Activated CD4-positive, alpha-beta T cell treated with anti-CD3 and anti-CD28 coated beads, Interleukin-2, amount 10 ng/mL, durations not matched to agents 24 days and 14 days (primary cell): Measurements from ENCODE around the gene ALKBH3. TPM values are rescaled to one million over a fixed set of nuclear protein-coding genes. Genes with fewer than 3 reads are reported as not detected.

Source experiments
- DNase-seq: peaks from one replicate; pipeline ENCODE4 v3.0.0; 2022
- H3K27ac Mint-ChIP-seq: one replicate; pipeline ENCODE4 v1.8.0; 2022; ENCODE audit warnings: mild to moderate bottlenecking, mixed read lengths
- H3K27me3 Mint-ChIP-seq: one replicate; pipeline ENCODE4 v1.8.0; 2022; ENCODE audit warnings: mixed read lengths
- H3K36me3 Mint-ChIP-seq: one replicate; pipeline ENCODE4 v1.8.0; 2022; ENCODE audit warnings: low read depth, mild to moderate bottlenecking, mixed read lengths
- H3K4me1 Mint-ChIP-seq: one replicate; pipeline ENCODE4 v1.8.0; 2021; ENCODE audit warnings: mixed read lengths
- H3K4me3 Mint-ChIP-seq: one replicate; pipeline ENCODE4 v1.8.0; 2022; ENCODE audit warnings: mild to moderate bottlenecking, moderate library complexity, mixed read lengths
- H3K9me3 Mint-ChIP-seq: one replicate; pipeline ENCODE4 v1.8.0; 2021; ENCODE audit warnings: mixed read lengths
- intact Hi-C: fragments of 100-400 bp; cut with micrococcal nuclease; formaldehyde crosslinking; loops from one replicate; pipeline ENCODE4 v1.15.1; 2023
- total RNA-seq: library from RNA; stranded (reverse); gene quantifications from 2 replicates; pipeline ENCODE4 v1.2.3, GENCODE V29; 2022

ALKBH3 gene
- total RNA-seq, 1 donor from 2014 or later = 38.3 TPM

GRCh38 chr11:43943931-43944751, 63.5 kb downstream of the ALKBH3 start:
- DNase-seq = peak; percentile 65
- peak overlapping the region; percentile 87 for H3K4me3 Mint-ChIP-seq
- intact Hi-C loops = loop anchor here (1.0 to 10.0 kb wide), 6 partner anchors 54 to 367 kb away; partner anchors contain the start of genes ACCS and HSD17B12

GRCh38 chr11:43944761-43945311, 64.2 kb downstream of the ALKBH3 start:
- H3K4me3 Mint-ChIP-seq = peak overlapping the region; percentile 87
- H3K27me3 Mint-ChIP-seq = peaks cover 62% of the 10 kb centered on the region
- peaks cover 2% of the 10 kb centered on the region for H3K36me3 Mint-ChIP-seq
- H3K4me1 Mint-ChIP-seq = peaks cover 18% of the 10 kb centered on the region
- peak overlapping the region; percentile 28 for H3K27ac Mint-ChIP-seq
- no peaks in the 10 kb centered on the region for H3K9me3 Mint-ChIP-seq
- peak; percentile 93 for DNase-seq
- intact Hi-C loops = loop anchor here (1.0 to 10.0 kb wide), 6 partner anchors 55 to 368 kb away; partner anchors contain the start of genes ACCS and HSD17B12

More at GRCh38 chr11:43943931-43944751, 63.5 kb downstream of the ALKBH3 start:
- Mint-ChIP-seq H3K27me3 (peaks cover 62% of the 10 kb centered on the region), H3K4me1 (peaks cover 18% of the 10 kb centered on the region), H3K27ac (no peak overlapping the region), H3K9me3 (no peaks in the 10 kb centered on the region), H3K36me3 (peaks cover 2% of the 10 kb centered on the region)

- intact Hi-C loops = loop anchor here (10.0 kb wide), 1 partner anchor 262 kb away; the partner anchor contains the start of gene HSD17B12
- DNase-seq = no peak
- Mint-ChIP-seq H3K36me3 (peaks cover 2% of the 10 kb centered on the region), H3K27me3 (peaks cover 56% of the 10 kb centered on the region), H3K4me3 (no peak overlapping the region), H3K4me1 (peaks cover 14% of the 10 kb centered on the region), H3K27ac (no peak overlapping the region), H3K9me3 (no peaks in the 10 kb centered on the region)
These were observed 66.4 kb downstream of the ALKBH3 start for GRCh38 chr11:43947003-43947500.

GRCh38 chr11:43947815-43948214, 67.2 kb downstream of the ALKBH3 start:
- Mint-ChIP-seq H3K27ac (no peak overlapping the region), H3K36me3 (peaks cover 2% of the 10 kb centered on the region), H3K4me3 (no peak overlapping the region), H3K9me3 (no peaks in the 10 kb centered on the region), H3K4me1 (peaks cover 14% of the 10 kb centered on the region), H3K27me3 (peaks cover 56% of the 10 kb centered on the region)
- intact Hi-C loops = loop anchor here (10.0 kb wide), 1 partner anchor 263 kb away; the partner anchor contains the start of gene HSD17B12
- no peak for DNase-seq

- H3K9me3 Mint-ChIP-seq = no peaks in the 10 kb centered on the region
- no peak for DNase-seq
- intact Hi-C loops = loop anchor here (10.0 kb wide), 1 partner anchor 264 kb away; the partner anchor contains the start of gene HSD17B12
- no peak overlapping the region for H3K4me3 Mint-ChIP-seq
- H3K27me3 Mint-ChIP-seq = peaks cover 53% of the 10 kb centered on the region
- H3K27ac Mint-ChIP-seq = no peak overlapping the region
- H3K36me3 Mint-ChIP-seq = no peaks in the 10 kb centered on the region
- peaks cover 11% of the 10 kb centered on the region for H3K4me1 Mint-ChIP-seq
These were observed 68.0 kb downstream of the ALKBH3 start for GRCh38 chr11:43948341-43949225.

GRCh38 chr11:43950311-43950855, 69.8 kb downstream of the ALKBH3 start:
- H3K4me1 Mint-ChIP-seq = no peaks in the 10 kb centered on the region
- intact Hi-C loops = no loop called here
- no peak for DNase-seq

GRCh38 chr11:43951231-43951630, 70.6 kb downstream of the ALKBH3 start:
- H3K36me3 Mint-ChIP-seq = no peaks in the 10 kb centered on the region
- no peaks in the 10 kb centered on the region for H3K4me1 Mint-ChIP-seq
- peaks cover 32% of the 10 kb centered on the region for H3K27me3 Mint-ChIP-seq
- H3K9me3 Mint-ChIP-seq = no peaks in the 10 kb centered on the region
- no peak overlapping the region for H3K27ac Mint-ChIP-seq
- intact Hi-C loops = no loop called here
- no peak for DNase-seq
- no peak overlapping the region for H3K4me3 Mint-ChIP-seq

More at GRCh38 chr11:43950311-43950855, 69.8 kb downstream of the ALKBH3 start:
- H3K27me3 Mint-ChIP-seq = peaks cover 37% of the 10 kb centered on the region
- no peaks in the 10 kb centered on the region for H3K9me3 Mint-ChIP-seq
- no peak overlapping the region for H3K4me3 Mint-ChIP-seq
- H3K27ac Mint-ChIP-seq = no peak overlapping the region
- no peaks in the 10 kb centered on the region for H3K36me3 Mint-ChIP-seq

- no peak for DNase-seq
- Mint-ChIP-seq H3K4me1 (no peaks in the 10 kb centered on the region), H3K9me3 (no peaks in the 10 kb centered on the region), H3K27ac (no peak overlapping the region), H3K4me3 (no peak overlapping the region), H3K36me3 (no peaks in the 10 kb centered on the region), H3K27me3 (peaks cover 24% of the 10 kb centered on the region)
- intact Hi-C loops = no loop called here
These were observed 71.4 kb downstream of the ALKBH3 start for GRCh38 chr11:43952020-43952400.

GRCh38 chr11:43952401-43953342, 72.0 kb downstream of the ALKBH3 start:
- no peaks in the 10 kb centered on the region for H3K36me3 Mint-ChIP-seq
- peaks cover 20% of the 10 kb centered on the region for H3K27me3 Mint-ChIP-seq
- H3K27ac Mint-ChIP-seq = no peak overlapping the region
- no peak overlapping the region for H3K4me3 Mint-ChIP-seq
- H3K4me1 Mint-ChIP-seq = no peaks in the 10 kb centered on the region
- H3K9me3 Mint-ChIP-seq = no peaks in the 10 kb centered on the region
- intact Hi-C loops = no loop called here
- no peak for DNase-seq

- Mint-ChIP-seq H3K27ac (no peak overlapping the region), H3K36me3 (no peaks in the 10 kb centered on the region), H3K4me1 (no peaks in the 10 kb centered on the region), H3K27me3 (peaks cover 20% of the 10 kb centered on the region), H3K9me3 (no peaks in the 10 kb centered on the region), H3K4me3 (no peak overlapping the region)
- intact Hi-C loops = no loop called here
- DNase-seq = no peak
These were observed 72.9 kb downstream of the ALKBH3 start for GRCh38 chr11:43953521-43953920.

GRCh38 chr11:43954241-43954640, 73.6 kb downstream of the ALKBH3 start:
- Mint-ChIP-seq H3K4me1 (no peaks in the 10 kb centered on the region), H3K36me3 (no peaks in the 10 kb centered on the region), H3K4me3 (no peak overlapping the region), H3K27ac (no peak overlapping the region), H3K27me3 (peaks cover 17% of the 10 kb centered on the region), H3K9me3 (no peaks in the 10 kb centered on the region)
- intact Hi-C loops = no loop called here
- no peak for DNase-seq

- H3K36me3 Mint-ChIP-seq = no peaks in the 10 kb centered on the region
- H3K27ac Mint-ChIP-seq = no peak overlapping the region
- intact Hi-C loops = no loop called here
- no peaks in the 10 kb centered on the region for H3K4me1 Mint-ChIP-seq
- DNase-seq = no peak
- no peaks in the 10 kb centered on the region for H3K9me3 Mint-ChIP-seq
- peaks cover 10% of the 10 kb centered on the region for H3K27me3 Mint-ChIP-seq
- H3K4me3 Mint-ChIP-seq = no peak overlapping the region
These were observed 74.9 kb downstream of the ALKBH3 start for GRCh38 chr11:43955381-43956118.
